ENCODE results near the gene ENO3. TPM values are rescaled to one million over a fixed set of nuclear protein-coding genes. Genes with fewer than 3 reads are reported as not detected.

Gene ENO3
- total and polyA plus RNA-seq, 7 experiments from 2014 or later = 0.87 to 56.3 (median 30.1) TPM

- POLR2A ChIA-PET = interaction anchor here (1.6 to 10.3 kb wide), 3 partner anchors 22 to 61 kb away, joined by 5 to 278 read pairs (median 135); partner anchors contain the start of genes ENO3, PFN1, RNF167 and SLC25A11
- Histone ChIP-seq H3K4me1 (ENCODE audit: control insufficient read depth in 2 of 2, insufficient read depth in 2 of 2, low read length in 2 of 2) (peaks cover 17 to 22% of the 10 kb centered on the region in 2 donors), H3K27me3 (ENCODE audit: control insufficient read depth in 2 of 2, insufficient read depth in 2 of 2, low read length in 2 of 2) (no peaks in the 10 kb centered on the region), H3K36me3 (ENCODE audit: control insufficient read depth in 2 of 3, insufficient read depth in 3 of 3, low read length in 3 of 3) (peaks cover 0 to 60% (median 12%) of the 10 kb centered on the region in 3 experiments), H3K9me3 (ENCODE audit: control insufficient read depth in 2 of 3, low read length in 3 of 3) (no peaks in the 10 kb centered on the region), H3K27ac (ENCODE audit: low read depth, low read length) (no peak overlapping the region), H3K4me3 (ENCODE audit: low read length) (no peak overlapping the region)
- Mint-ChIP-seq H3K36me3 (peaks cover 2 to 36% (median 10%) of the 10 kb centered on the region in 5 donors), H3K4me3 (peak overlapping the region in 5 of 10 donors; percentile 2 to 51 (median 39)), H3K4me1 (peaks cover 19 to 35% (median 24%) of the 10 kb centered on the region in 7 donors), H3K27ac (peak overlapping the region in 7 of 9 donors; percentile 14 to 81 (median 51)), H3K9me3 (peaks cover 0 to 2% (median 0%) of the 10 kb centered on the region in 11 donors), H3K27me3 (no peaks in the 10 kb centered on the region)
- DNase-seq (no peak), ATAC-seq (no peak)
- intact Hi-C loops (cut with micrococcal nuclease) = no loop called here
- CTCF ChIA-PET = interaction anchor here (0.8 to 1.3 kb wide), 7 partner anchors 18 to 67 kb away, joined by 3 to 6 read pairs (median 4); partner anchors contain the start of genes CAMTA2 and CHRNE
Observed at GRCh38 chr17:4970273-4970672, 19.4 kb downstream of the ENO3 start.

- intact Hi-C loops (cut with micrococcal nuclease) = no loop called here
- H3K27me3 ChIP-seq (ENCODE audit: control insufficient read depth in 2 of 2, insufficient read depth in 2 of 2, low read length in 2 of 2) = no peaks in the 10 kb centered on the region
- H3K36me3 ChIP-seq (ENCODE audit: control insufficient read depth in 2 of 3, insufficient read depth in 3 of 3, low read length in 3 of 3) = peaks cover 0 to 70% (median 18%) of the 10 kb centered on the region in 3 experiments
- H3K27ac ChIP-seq (ENCODE audit: low read depth, low read length) = no peak overlapping the region
- DNase-seq (no peak), ATAC-seq (no peak)
- Mint-ChIP-seq H3K4me3 (no peak overlapping the region), H3K36me3 (peaks cover 0 to 29% (median 13%) of the 10 kb centered on the region in 5 donors), H3K4me1 (peaks cover 9 to 30% (median 16%) of the 10 kb centered on the region in 7 donors), H3K27ac (peak overlapping the region in 3 of 9 donors; percentile 18 to 70 (median 25)), H3K9me3 (peaks cover 0 to 2% (median 0%) of the 10 kb centered on the region in 11 donors), H3K27me3 (no peaks in the 10 kb centered on the region)
- H3K4me1 ChIP-seq (ENCODE audit: control insufficient read depth in 2 of 2, insufficient read depth in 2 of 2, low read length in 2 of 2) = peaks cover 10 to 15% of the 10 kb centered on the region in 2 donors
- POLR2A ChIA-PET = interaction anchor here (1.0 to 10.3 kb wide), 5 partner anchors 8 to 106 kb away, joined by 4 to 278 read pairs (median 5); partner anchors contain the start of genes ENO3, PFN1, RNF167 and SLC25A11
- CTCF ChIA-PET = interaction anchor here (1.4 kb wide), 1 partner anchor 9 kb away, joined by 4 read pairs; no protein-coding TSS in a partner anchor
- no peaks in the 10 kb centered on the region for H3K9me3 ChIP-seq (ENCODE audit: control insufficient read depth in 2 of 3, low read length in 3 of 3)
- no peak overlapping the region for H3K4me3 ChIP-seq (ENCODE audit: low read length)
Observed at GRCh38 chr17:4971826-4972225, 20.9 kb downstream of the ENO3 start.

GRCh38 chr17:4972322-4972721, 21.4 kb downstream of the ENO3 start:
- H3K27ac Mint-ChIP-seq = peak overlapping the region in 2 of 9 donors; percentile 30 to 51
- H3K4me1 Mint-ChIP-seq = peaks cover 9 to 30% (median 16%) of the 10 kb centered on the region in 7 donors
- H3K9me3 ChIP-seq (ENCODE audit: control insufficient read depth in 2 of 3, low read length in 3 of 3) = no peaks in the 10 kb centered on the region
- no peak overlapping the region for H3K27ac ChIP-seq (ENCODE audit: low read depth, low read length)
- CTCF ChIA-PET = no interaction called here
- POLR2A ChIA-PET = interaction anchor here (1.0 to 10.3 kb wide), 3 partner anchors 24 to 105 kb away, joined by 4 to 278 read pairs (median 135); partner anchors contain the start of genes ENO3, PFN1, RNF167 and SLC25A11
- no peak overlapping the region for H3K4me3 Mint-ChIP-seq
- no peak for DNase-seq
- H3K27me3 Mint-ChIP-seq = no peaks in the 10 kb centered on the region
- peaks cover 10 to 15% of the 10 kb centered on the region in 2 donors for H3K4me1 ChIP-seq (ENCODE audit: control insufficient read depth in 2 of 2, insufficient read depth in 2 of 2, low read length in 2 of 2)
- H3K36me3 Mint-ChIP-seq = peaks cover 0 to 32% (median 13%) of the 10 kb centered on the region in 5 donors
- no peaks in the 10 kb centered on the region for H3K27me3 ChIP-seq (ENCODE audit: control insufficient read depth in 2 of 2, insufficient read depth in 2 of 2, low read length in 2 of 2)
- H3K9me3 Mint-ChIP-seq = peaks cover 0 to 2% (median 0%) of the 10 kb centered on the region in 11 donors
- peaks cover 0 to 74% (median 22%) of the 10 kb centered on the region in 3 experiments for H3K36me3 ChIP-seq (ENCODE audit: control insufficient read depth in 2 of 3, insufficient read depth in 3 of 3, low read length in 3 of 3)
- no peak overlapping the region for H3K4me3 ChIP-seq (ENCODE audit: low read length)
- intact Hi-C loops (cut with micrococcal nuclease) = no loop called here
- ATAC-seq = no peak

GRCh38 chr17:4972752-4973151, 21.8 kb downstream of the ENO3 start:
- POLR2A ChIA-PET = interaction anchor here (0.6 to 10.3 kb wide), 3 partner anchors 25 to 34 kb away, joined by 3 to 278 read pairs (median 135); partner anchors contain the start of genes ENO3, PFN1, RNF167 and SLC25A11
- ATAC-seq (no peak), DNase-seq (no peak)
- no peak overlapping the region for H3K4me3 Mint-ChIP-seq
- no peaks in the 10 kb centered on the region for H3K27me3 Mint-ChIP-seq
- Histone ChIP-seq H3K36me3 (ENCODE audit: control insufficient read depth in 2 of 3, insufficient read depth in 3 of 3, low read length in 3 of 3) (peaks cover 2 to 75% (median 26%) of the 10 kb centered on the region in 3 experiments), H3K27ac (ENCODE audit: low read depth, low read length) (no peak overlapping the region), H3K4me3 (ENCODE audit: low read length) (no peak overlapping the region), H3K4me1 (ENCODE audit: control insufficient read depth in 2 of 2, insufficient read depth in 2 of 2, low read length in 2 of 2) (peaks cover 10 to 15% of the 10 kb centered on the region in 2 donors), H3K27me3 (ENCODE audit: control insufficient read depth in 2 of 2, insufficient read depth in 2 of 2, low read length in 2 of 2) (no peaks in the 10 kb centered on the region), H3K9me3 (ENCODE audit: control insufficient read depth in 2 of 3, low read length in 3 of 3) (no peaks in the 10 kb centered on the region)
- peaks cover 0 to 36% (median 16%) of the 10 kb centered on the region in 5 donors for H3K36me3 Mint-ChIP-seq
- peaks cover 9 to 30% (median 16%) of the 10 kb centered on the region in 7 donors for H3K4me1 Mint-ChIP-seq
- peak overlapping the region in 2 of 9 donors; percentile 30 to 54 for H3K27ac Mint-ChIP-seq
- CTCF ChIA-PET = no interaction called here
- intact Hi-C loops (cut with micrococcal nuclease) = no loop called here
- H3K9me3 Mint-ChIP-seq = peaks cover 0 to 2% (median 0%) of the 10 kb centered on the region in 11 donors

GRCh38 chr17:4973256-4974114, 22.6 kb downstream of the ENO3 start:
- H3K27ac Mint-ChIP-seq = peak overlapping the region in 3 of 9 donors; percentile 32 to 61 (median 43)
- ChIA-PET CTCF (interaction anchor here (0.6 kb wide), 1 partner anchor 89 kb away, joined by 4 read pairs; no protein-coding TSS in a partner anchor), POLR2A (interaction anchor here (0.6 to 10.3 kb wide), 2 partner anchors 26 to 33 kb away, joined by 3 to 278 read pairs; partner anchors contain the start of genes ENO3, PFN1 and RNF167)
- H3K4me3 Mint-ChIP-seq = peak overlapping the region in 1 of 10 donors; percentile 32
- Histone ChIP-seq H3K36me3 (ENCODE audit: control insufficient read depth in 2 of 3, insufficient read depth in 3 of 3, low read length in 3 of 3) (peaks cover 9 to 83% (median 33%) of the 10 kb centered on the region in 3 experiments), H3K9me3 (ENCODE audit: control insufficient read depth in 2 of 3, low read length in 3 of 3) (no peaks in the 10 kb centered on the region), H3K4me1 (ENCODE audit: control insufficient read depth in 2 of 2, insufficient read depth in 2 of 2, low read length in 2 of 2) (peaks cover 7 to 11% of the 10 kb centered on the region in 2 donors), H3K27ac (ENCODE audit: low read depth, low read length) (no peak overlapping the region), H3K4me3 (ENCODE audit: low read length) (no peak overlapping the region), H3K27me3 (ENCODE audit: control insufficient read depth in 2 of 2, insufficient read depth in 2 of 2, low read length in 2 of 2) (no peaks in the 10 kb centered on the region)
- H3K4me1 Mint-ChIP-seq = peaks cover 9 to 30% (median 16%) of the 10 kb centered on the region in 7 donors
- ATAC-seq = no peak
- H3K27me3 Mint-ChIP-seq = no peaks in the 10 kb centered on the region
- peaks cover 0 to 40% (median 22%) of the 10 kb centered on the region in 5 donors for H3K36me3 Mint-ChIP-seq
- intact Hi-C loops (cut with micrococcal nuclease) = no loop called here
- no peak for DNase-seq
- H3K9me3 Mint-ChIP-seq = peaks cover 0 to 2% (median 0%) of the 10 kb centered on the region in 11 donors

GRCh38 chr17:4974115-4974670, 23.3 kb downstream of the ENO3 start:
- Mint-ChIP-seq H3K4me1 (peaks cover 9 to 30% (median 16%) of the 10 kb centered on the region in 7 donors), H3K4me3 (no peak overlapping the region), H3K27ac (peak overlapping the region in 1 of 9 donors; percentile 57), H3K36me3 (peaks cover 0 to 36% (median 22%) of the 10 kb centered on the region in 5 donors), H3K9me3 (peaks cover 0 to 2% (median 0%) of the 10 kb centered on the region in 11 donors), H3K27me3 (no peaks in the 10 kb centered on the region)
- Histone ChIP-seq H3K27ac (ENCODE audit: low read depth, low read length) (no peak overlapping the region), H3K36me3 (ENCODE audit: control insufficient read depth in 2 of 3, insufficient read depth in 3 of 3, low read length in 3 of 3) (peaks cover 12 to 86% (median 33%) of the 10 kb centered on the region in 3 experiments), H3K4me3 (ENCODE audit: low read length) (no peak overlapping the region), H3K27me3 (ENCODE audit: control insufficient read depth in 2 of 2, insufficient read depth in 2 of 2, low read length in 2 of 2) (no peaks in the 10 kb centered on the region), H3K9me3 (ENCODE audit: control insufficient read depth in 2 of 3, low read length in 3 of 3) (no peaks in the 10 kb centered on the region), H3K4me1 (ENCODE audit: control insufficient read depth in 2 of 2, insufficient read depth in 2 of 2, low read length in 2 of 2) (peaks cover under 1 to 4% of the 10 kb centered on the region in 2 donors)
- no peak for DNase-seq
- ChIA-PET CTCF (interaction anchor here (0.6 kb wide), 1 partner anchor 88 kb away, joined by 4 read pairs; no protein-coding TSS in a partner anchor), POLR2A (no interaction called here)
- ATAC-seq = no peak
- intact Hi-C loops (cut with micrococcal nuclease) = no loop called here
